Measurements from ENCODE around the gene NOX4. TPM values are rescaled to one million over a fixed set of nuclear protein-coding genes. Genes with fewer than 3 reads are reported as not detected.

NOX4 gene
- total and polyA plus RNA-seq, 2 donors (not counting 3 experiments of a cell fraction or from before 2014, with no cell fraction given) = 21.2 to 34.0 TPM

DNA sequence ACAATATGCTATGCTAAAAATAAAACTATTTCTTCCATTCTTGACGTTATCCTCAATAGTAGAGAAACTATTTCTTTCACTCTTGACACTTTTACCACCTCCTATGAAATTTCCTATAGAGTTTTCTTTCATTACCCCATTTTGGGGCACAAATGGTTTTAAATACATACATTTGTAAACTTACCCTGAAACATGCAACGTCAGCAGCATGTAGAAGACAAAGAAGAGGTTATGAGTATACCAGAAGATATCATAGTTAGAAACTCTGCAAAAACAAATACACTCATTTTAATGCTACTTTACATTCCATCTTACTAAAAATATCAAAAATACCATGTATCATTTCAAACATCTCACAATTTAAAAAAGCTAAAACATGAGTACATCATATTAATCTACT lies 69.5 kb downstream of the NOX4 start:
- intact Hi-C loops (cut with micrococcal nuclease) (no loop called here), dilution Hi-C loops (cut with MboI; ENCODE audit: extremely low pct_ligation_motif_present, low sequenced_read_pairs) (no loop called here)
- H3K27me3 ChIP-seq (ENCODE audit: control insufficient read depth in 2 of 2, insufficient read depth in 2 of 2, low read length in 2 of 2) = no peaks in the 10 kb centered on the region
- H2AFZ ChIP-seq (ENCODE audit: low read depth, low read length) = no peak overlapping the region
- peaks cover 0 to 2% of the 10 kb centered on the region in 2 experiments for H3K36me3 ChIP-seq (ENCODE audit: control insufficient read depth in 2 of 2, extremely low read depth in 1 of 2, insufficient read depth in 2 of 2, low read length in 2 of 2)
- FAIRE-seq (no peak), DNase-seq (ENCODE audit: low read depth, low spot score) (no peak)
- no peak overlapping the region for H3K4me3 ChIP-seq (replicated peaks in 1 of 3; ENCODE audit: insufficient read depth in 1 of 3, low read depth in 1 of 3, low read length in 3 of 3)
- no peak overlapping the region for H3K27ac ChIP-seq (ENCODE audit: insufficient read depth, low read depth, low read length)
- ChIA-PET CTCF (interaction anchor here (1.4 kb wide), 1 partner anchor 193 kb away, joined by 3 read pairs; no protein-coding TSS in a partner anchor), POLR2A (no interaction called here)
- H3K9me1 ChIP-seq (replicated peaks; ENCODE audit: control insufficient read depth, extremely low read depth, insufficient read depth, low read length) = no peaks in the 10 kb centered on the region
- no peak overlapping the region for H3K4me2 ChIP-seq (ENCODE audit: insufficient read depth, low read length)
- no peaks in the 10 kb centered on the region for H3K9me3 ChIP-seq (replicated peaks; ENCODE audit: control insufficient read depth, insufficient read depth, low read length)
- TF ChIP-seq MYC (IDR thresholded peaks at IDR 0.05; ENCODE audit: low read depth, low read length) = no peak
- no peak for TF ChIP-seq FOS (IDR thresholded peaks at IDR 0.05; ENCODE audit: borderline replicate concordance, insufficient read depth, low read length)
- TF ChIP-seq JUN (IDR thresholded peaks at IDR 0.05; ENCODE audit: borderline replicate concordance, insufficient read depth, insufficient read length, low read depth) = no peak
- TF ChIP-seq POLR2AphosphoS5 (IDR thresholded peaks at IDR 0.05; ENCODE audit: insufficient read depth, low read depth, low read length) = no peak
- no peak for TF ChIP-seq EZH2 (IDR thresholded peaks at IDR 0.05; ENCODE audit: borderline replicate concordance, low read depth, low read length, severe bottlenecking)
- TF ChIP-seq, protein P1, sequence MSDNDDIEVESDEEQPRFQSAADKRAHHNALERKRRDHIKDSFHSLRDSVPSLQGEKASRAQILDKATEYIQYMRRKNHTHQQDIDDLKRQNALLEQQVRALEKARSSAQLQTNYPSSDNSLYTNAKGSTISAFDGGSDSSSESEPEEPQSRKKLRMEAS (IDR thresholded peaks at IDR 0.05; ENCODE audit: insufficient read depth, insufficient read length) = no peak
- TF ChIP-seq, protein P2, sequence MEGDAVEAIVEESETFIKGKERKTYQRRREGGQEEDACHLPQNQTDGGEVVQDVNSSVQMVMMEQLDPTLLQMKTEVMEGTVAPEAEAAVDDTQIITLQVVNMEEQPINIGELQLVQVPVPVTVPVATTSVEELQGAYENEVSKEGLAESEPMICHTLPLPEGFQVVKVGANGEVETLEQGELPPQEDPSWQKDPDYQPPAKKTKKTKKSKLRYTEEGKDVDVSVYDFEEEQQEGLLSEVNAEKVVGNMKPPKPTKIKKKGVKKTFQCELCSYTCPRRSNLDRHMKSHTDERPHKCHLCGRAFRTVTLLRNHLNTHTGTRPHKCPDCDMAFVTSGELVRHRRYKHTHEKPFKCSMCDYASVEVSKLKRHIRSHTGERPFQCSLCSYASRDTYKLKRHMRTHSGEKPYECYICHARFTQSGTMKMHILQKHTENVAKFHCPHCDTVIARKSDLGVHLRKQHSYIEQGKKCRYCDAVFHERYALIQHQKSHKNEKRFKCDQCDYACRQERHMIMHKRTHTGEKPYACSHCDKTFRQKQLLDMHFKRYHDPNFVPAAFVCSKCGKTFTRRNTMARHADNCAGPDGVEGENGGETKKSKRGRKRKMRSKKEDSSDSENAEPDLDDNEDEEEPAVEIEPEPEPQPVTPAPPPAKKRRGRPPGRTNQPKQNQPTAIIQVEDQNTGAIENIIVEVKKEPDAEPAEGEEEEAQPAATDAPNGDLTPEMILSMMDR (IDR thresholded peaks at IDR 0.05; ENCODE audit: extremely low read depth in 1 of 2, insufficient read depth in 1 of 2, low read depth in 1 of 2, low read length in 2 of 2) = no peak
- no peak for TF ChIP-seq POLR2A (IDR thresholded peaks at IDR 0.05; ENCODE audit: low read depth, low read length)
- TF ChIP-seq GATA2 (IDR thresholded peaks at IDR 0.05; ENCODE audit: insufficient read depth, insufficient read length, low read depth, low read length) = no peak
- H4K20me1 ChIP-seq (replicated peaks; ENCODE audit: control insufficient read depth, extremely low read depth, insufficient read depth, low read length) = no peaks in the 10 kb centered on the region
- no peak overlapping the region for H3K9ac ChIP-seq (replicated peaks; ENCODE audit: extremely low read depth, insufficient read depth, low read length)
- H3K79me2 ChIP-seq (ENCODE audit: control insufficient read depth, insufficient read depth, low read length) = no peaks in the 10 kb centered on the region
- no peaks in the 10 kb centered on the region for H3K4me1 ChIP-seq (ENCODE audit: control insufficient read depth, extremely low read depth, insufficient read depth, low read length)
- BruUV-seq (replicated peaks) = no TSS peak
